Mammary epithelial cell (primary cell): ENCODE data around the gene NCAM2.

ENCODE experiments used
- CTCF ChIP-seq, 2 donors: IDR thresholded peaks in 1 of 2; conservative IDR thresholded peaks in 1 of 2; 2 replicates each; pipeline ENCODE4 v1.5.1; 2011 to 2012; ENCODE audit warnings: inconsistent platforms in 2 of 2, low read length in 2 of 2, mild to moderate bottlenecking in 2 of 2, control low read depth in 1 of 2, low read depth in 1 of 2; ENCODE audit not compliant: insufficient read depth in 1 of 2; ENCODE audit errors: extremely low read depth in 1 of 2
- EZH2 ChIP-seq: IDR thresholded peaks from 2 replicates; pipeline ENCODE4 v1.6.1; 2012; ENCODE audit warnings: low read length, inconsistent platforms, borderline replicate concordance

- TF ChIP-seq EZH2, result no peak
- no peak for TF ChIP-seq CTCF (conservative IDR thresholded peaks at IDR 0.05 in 1 of 2, IDR thresholded peaks at IDR 0.05 in 1 of 2; ENCODE audit: extremely low read depth in 1 of 2, insufficient read depth in 1 of 2, low read depth in 1 of 2, low read length in 2 of 2)
Observed at GRCh38 chr21:20965816-20966215, 32.4 kb upstream of the NCAM2 start.
